Adipose tissue (tissue), 3 donors: ENCODE data around the gene CCDC57. TPM values are rescaled to one million over a fixed set of nuclear protein-coding genes. Genes with fewer than 3 reads are reported as not detected.

Source experiments
- H3K27ac ChIP-seq: one replicate; pipeline ENCODE4 v1.5.1; 2013; ENCODE audit warnings: low read depth, low read length
- WGBS, 3 donors: extraction: QIAGEN DNeasy Blood & Tissue Kit; methylation state at CpG; one replicate each; pipeline ENCODE4 v1.1.7; 2013; 5-methylcytosine and 5-hydroxymethylcytosine counted together
- polyA plus RNA-seq, 3 donors: library from polyadenylated mRNA; stranded (reverse); fragments of 200-250 nt; gene quantifications; one replicate each; pipeline ENCODE4 v1.2.3, GENCODE V29; 2013
- donor health status: healthy with polysubstance abuse.
- donor health status: Bipolar disorder and iron deficiency.
- donor health status: healthy.

Gene CCDC57
- polyA plus RNA-seq, 3 donors: 22.7 to 23.7 (median 22.9) TPM

- 82 to 84% (median 83%) methylated on average over 32 of the region's 32 CpGs for WGBS, 3 donors
These were observed 90.7 kb downstream of the CCDC57 start for GRCh38 chr17:82121660-82122629.

GRCh38 chr17:82121246-82121645, 91.4 kb downstream of the CCDC57 start:
- H3K27ac ChIP-seq: no peak overlapping the region
- WGBS, 3 donors: 88 to 91% (median 91%) methylated on average over 4 of the region's 4 CpGs

More at GRCh38 chr17:82121660-82122629, 90.7 kb downstream of the CCDC57 start:
- no peak overlapping the region for H3K27ac ChIP-seq

GRCh38 chr17:82120148-82120547, 92.5 kb downstream of the CCDC57 start:
- 72 to 84% (median 77%) methylated on average over 12 of the region's 12 CpGs for WGBS, 3 donors
- no peak overlapping the region for H3K27ac ChIP-seq

- H3K27ac ChIP-seq: no peak overlapping the region
- WGBS, 3 donors: 72 to 77% (median 74%) methylated on average over 12 of the region's 12 CpGs
These were observed 93.7 kb downstream of the CCDC57 start for GRCh38 chr17:82118815-82119380.

GRCh38 chr17:82118168-82118814, 94.4 kb downstream of the CCDC57 start:
- WGBS, 3 donors: 84 to 86% (median 85%) methylated on average over 18 of the region's 18 CpGs
- H3K27ac ChIP-seq: no peak overlapping the region

GRCh38 chr17:82117139-82118090, 95.2 kb downstream of the CCDC57 start:
- WGBS, 3 donors: 89 to 90% (median 89%) methylated on average over 22 of the region's 22 CpGs
- H3K27ac ChIP-seq: no peak overlapping the region

GRCh38 chr17:82116246-82116645, 96.4 kb downstream of the CCDC57 start:
- H3K27ac ChIP-seq: no peak overlapping the region
- 84 to 85% (median 85%) methylated on average over 6 of the region's 6 CpGs for WGBS, 3 donors

- no peak overlapping the region for H3K27ac ChIP-seq
- 93 to 95% (median 94%) methylated on average over 9 of the region's 9 CpGs for WGBS, 3 donors
These were observed 97.8 kb downstream of the CCDC57 start for GRCh38 chr17:82114872-82115271.

GRCh38 chr17:82114447-82114846, 98.2 kb downstream of the CCDC57 start:
- H3K27ac ChIP-seq: no peak overlapping the region
- 96 to 97% (median 97%) methylated on average over 10 of the region's 10 CpGs for WGBS, 3 donors

- 89 to 95% (median 94%) methylated on average over 13 of the region's 13 CpGs for WGBS, 3 donors
- no peak overlapping the region for H3K27ac ChIP-seq
These were observed 98.7 kb downstream of the CCDC57 start for GRCh38 chr17:82113941-82114340.

- H3K27ac ChIP-seq: no peak overlapping the region
- WGBS, 3 donors: 85 to 96% (median 93%) methylated on average over 8 to 9 of the region's 9 CpGs
These were observed 99.2 kb downstream of the CCDC57 start for GRCh38 chr17:82113422-82113821.

GRCh38 chr17:82112914-82113311, 99.7 kb downstream of the CCDC57 start:
- H3K27ac ChIP-seq: no peak overlapping the region
- WGBS, 3 donors: 65 to 86% (median 67%) methylated on average over 6 of the region's 6 CpGs

GRCh38 chr17:82112181-82112913, 100.3 kb downstream of the CCDC57 start:
- 86 to 91% (median 90%) methylated on average over 18 of the region's 18 CpGs for WGBS, 3 donors
- H3K27ac ChIP-seq: no peak overlapping the region

GRCh38 chr17:82110298-82110697, 102.3 kb downstream of the CCDC57 start:
- WGBS, 3 donors: 55 to 85% (median 81%) methylated on average over 3 of the region's 3 CpGs

GRCh38 chr17:82108961-82109475, 103.6 kb downstream of the CCDC57 start:
- 91 to 97% (median 91%) methylated on average over 14 of the region's 14 CpGs for WGBS, 3 donors
- H3K27ac ChIP-seq: no peak overlapping the region

More at GRCh38 chr17:82110298-82110697, 102.3 kb downstream of the CCDC57 start:
- no peak overlapping the region for H3K27ac ChIP-seq

- 86 to 91% (median 90%) methylated on average over 19 of the region's 19 CpGs for WGBS, 3 donors
- no peak overlapping the region for H3K27ac ChIP-seq
These were observed 104.1 kb downstream of the CCDC57 start for GRCh38 chr17:82108496-82108945.

GRCh38 chr17:82108038-82108437, 104.6 kb downstream of the CCDC57 start:
- WGBS, 3 donors: 75 to 89% (median 84%) methylated on average over 14 of the region's 14 CpGs
- no peak overlapping the region for H3K27ac ChIP-seq
